H1 (cell line): ENCODE data around the gene CDKN2B-AS1.

Source experiments
- CBX5 ChIP-seq: fragments of 300-800, 300-1000 bp; sonication (generic); IDR thresholded peaks from 2 replicates; pipeline ENCODE4 v1.7.1; 2016; ENCODE audit warnings: antibody characterized with exemption, low read length, low read depth
- CREB1 ChIP-seq: IDR thresholded peaks from 2 replicates; pipeline ENCODE4 v1.6.1; 2012; ENCODE audit warnings: inconsistent platforms
- KDM5A ChIP-seq: fragments of 200-600 bp; IDR thresholded peaks from 2 replicates; pipeline ENCODE4 v1.7.1; 2012; ENCODE audit warnings: mild to moderate bottlenecking, low read length, inconsistent platforms, mixed read lengths
- POLR2A ChIP-seq, 2 experiments: IDR thresholded peaks; 1 replicate in 1 of 2; 2 replicates in 1 of 2; pipeline ENCODE4 v1.6.1; 2011; ENCODE audit warnings: low read depth in 2 of 2, low read length in 2 of 2, mild to moderate bottlenecking in 2 of 2; ENCODE audit errors: control extremely low read depth in 1 of 2
- SP1 ChIP-seq: IDR thresholded peaks from 2 replicates; pipeline ENCODE4 v1.6.1; 2011; ENCODE audit warnings: low read depth, low read length
- ZNF274 ChIP-seq: IDR thresholded peaks from 2 replicates; pipeline ENCODE4 v1.7.0; 2012; ENCODE audit warnings: low read length, borderline replicate concordance; ENCODE audit errors: extremely low read depth
- TF ChIP-seq, protein P1 (sequence below), 3 experiments: IDR thresholded peaks; 1 replicate in 2 of 3; 2 replicates in 1 of 3; pipeline versions ENCODE4 v1.5.1 to v1.6.1; 2011; ENCODE audit warnings: low read length in 3 of 3, mild to moderate bottlenecking in 3 of 3, inconsistent platforms in 2 of 3, low read depth in 1 of 3, moderate library complexity in 1 of 3; ENCODE audit not compliant: insufficient read depth in 1 of 3; ENCODE audit errors: control extremely low read depth in 1 of 3

- TF ChIP-seq, protein P1, sequence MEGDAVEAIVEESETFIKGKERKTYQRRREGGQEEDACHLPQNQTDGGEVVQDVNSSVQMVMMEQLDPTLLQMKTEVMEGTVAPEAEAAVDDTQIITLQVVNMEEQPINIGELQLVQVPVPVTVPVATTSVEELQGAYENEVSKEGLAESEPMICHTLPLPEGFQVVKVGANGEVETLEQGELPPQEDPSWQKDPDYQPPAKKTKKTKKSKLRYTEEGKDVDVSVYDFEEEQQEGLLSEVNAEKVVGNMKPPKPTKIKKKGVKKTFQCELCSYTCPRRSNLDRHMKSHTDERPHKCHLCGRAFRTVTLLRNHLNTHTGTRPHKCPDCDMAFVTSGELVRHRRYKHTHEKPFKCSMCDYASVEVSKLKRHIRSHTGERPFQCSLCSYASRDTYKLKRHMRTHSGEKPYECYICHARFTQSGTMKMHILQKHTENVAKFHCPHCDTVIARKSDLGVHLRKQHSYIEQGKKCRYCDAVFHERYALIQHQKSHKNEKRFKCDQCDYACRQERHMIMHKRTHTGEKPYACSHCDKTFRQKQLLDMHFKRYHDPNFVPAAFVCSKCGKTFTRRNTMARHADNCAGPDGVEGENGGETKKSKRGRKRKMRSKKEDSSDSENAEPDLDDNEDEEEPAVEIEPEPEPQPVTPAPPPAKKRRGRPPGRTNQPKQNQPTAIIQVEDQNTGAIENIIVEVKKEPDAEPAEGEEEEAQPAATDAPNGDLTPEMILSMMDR (IDR thresholded peaks at IDR 0.05; ENCODE audit: control extremely low read depth in 1 of 3, insufficient read depth in 1 of 3, low read depth in 1 of 3, low read length in 3 of 3) = peak; percentile 49 to 71 (median 68)
- TF ChIP-seq KDM5A = no peak
- no peak for TF ChIP-seq POLR2A (IDR thresholded peaks at IDR 0.05; ENCODE audit: control extremely low read depth in 1 of 2, low read depth in 2 of 2, low read length in 2 of 2)
- no peak for TF ChIP-seq SP1
- no peak for TF ChIP-seq ZNF274
- no peak for TF ChIP-seq CBX5
- no peak for TF ChIP-seq CREB1
Measured at GRCh38 chr9:21965401-21965951, 29.1 kb upstream of the CDKN2B-AS1 start.
